Retinal pigment epithelial cell (primary cell): ENCODE results near the gene LCN6.
A peak's percentile ranks its signal among the peaks of the same experiment; 100 is the strongest.
"Not testable (repeated sequence)": the region's sequence is repeated elsewhere in the genome, so short reads cannot be mapped to it uniquely, and the experiment has no call there.

Experiments
- DNase-seq: peaks from one replicate; pipeline ENCODE4 v3.0.0-alpha.2; 2010; ENCODE audit warnings: low read depth
- H3K4me3 ChIP-seq: 2 replicates; pipeline ENCODE4 v1.5.1; 2011; ENCODE audit warnings: mild to moderate bottlenecking, low read length, control low read depth, moderate library complexity
- CTCF ChIP-seq: conservative IDR thresholded peaks from 2 replicates; pipeline ENCODE4 v1.5.1; 2011; ENCODE audit warnings: low read depth, low read length, control low read depth, inconsistent platforms

Gene LCN6

GRCh38 chr9:136709454-136710109, 38.7 kb downstream of the LCN6 start:
- TF ChIP-seq CTCF: no peak
- H3K4me3 ChIP-seq: no peak overlapping the region
- no peak for DNase-seq

- DNase-seq: no peak
- H3K4me3 ChIP-seq: no peak overlapping the region
- TF ChIP-seq CTCF: no peak
These were observed 40.3 kb downstream of the LCN6 start for GRCh38 chr9:136707849-136708517.

GRCh38 chr9:136707011-136707410, 41.3 kb downstream of the LCN6 start:
- TF ChIP-seq CTCF: no peak
- H3K4me3 ChIP-seq: no peak overlapping the region

GRCh38 chr9:136705564-136705963, 42.8 kb downstream of the LCN6 start:
- DNase-seq: peak; percentile 36
- no peak overlapping the region for H3K4me3 ChIP-seq

More at GRCh38 chr9:136707011-136707410, 41.3 kb downstream of the LCN6 start:
- no peak for DNase-seq

GRCh38 chr9:136704741-136705140, 43.6 kb downstream of the LCN6 start:
- H3K4me3 ChIP-seq, DNase-seq: not testable (repeated sequence)

More at GRCh38 chr9:136705564-136705963, 42.8 kb downstream of the LCN6 start:
- TF ChIP-seq CTCF: no peak

GRCh38 chr9:136703276-136703860, 45.0 kb downstream of the LCN6 start:
- no peak overlapping the region for H3K4me3 ChIP-seq
- no peak for TF ChIP-seq CTCF
- no peak for DNase-seq

- H3K4me3 ChIP-seq: no peak overlapping the region
- TF ChIP-seq CTCF: no peak
- DNase-seq: no peak
These were observed 46.7 kb downstream of the LCN6 start for GRCh38 chr9:136701668-136702053.
